Bronchial epithelial cell (primary cell): ENCODE measurements around the gene L3MBTL3. TPM values are rescaled to one million over a fixed set of nuclear protein-coding genes. Genes with fewer than 3 reads are reported as not detected.
"Not testable (repeated sequence)": the region's sequence is repeated elsewhere in the genome, so short reads cannot be mapped to it uniquely, and the experiment has no call there.

Source experiments
- DNase-seq: peaks from one replicate; pipeline ENCODE4 v3.0.0-alpha.2; 2010; ENCODE audit warnings: low read depth
- FAIRE-seq: peaks from 2 replicates; lab custom pipeline; 2011; peaks lifted over from hg19 to GRCh38; lab: Jason Lieb, UNC
- H3K27me3 ChIP-seq: 2 replicates; pipeline ENCODE4 v1.5.1; 2011; ENCODE audit warnings: low read length; ENCODE audit not compliant: control insufficient read depth, insufficient read depth
- H3K36me3 ChIP-seq: 2 replicates; pipeline ENCODE4 v1.5.1; 2011; ENCODE audit warnings: low read length; ENCODE audit not compliant: control insufficient read depth, insufficient read depth
- H3K4me3 ChIP-seq: 2 replicates; pipeline ENCODE4 v1.5.1; 2011; ENCODE audit warnings: mild to moderate bottlenecking, low read depth, low read length, control low read depth
- CTCF ChIP-seq: IDR thresholded peaks from 2 replicates; pipeline ENCODE4 v1.5.1; 2011; ENCODE audit warnings: mild to moderate bottlenecking, moderate library complexity, low read length, control low read depth, inconsistent platforms; ENCODE audit not compliant: insufficient read depth, severe bottlenecking
- total RNA-seq: library from RNA; depleted of rRNA; stranded (reverse); fragments of >200 nt; gene quantifications from 2 replicates; pipeline ENCODE4 v1.2.1, GENCODE V29; 2014

The L3MBTL3 gene
- total RNA-seq, 1 donor from 2014 or later: 12.1 TPM

- no peak for TF ChIP-seq CTCF
- Histone ChIP-seq H3K4me3 (no peak overlapping the region), H3K36me3 (no peaks in the 10 kb centered on the region), H3K27me3 (no peaks in the 10 kb centered on the region)
- FAIRE-seq (no peak), DNase-seq (no peak)
Observed at GRCh38 chr6:130107710-130108109, 89.3 kb downstream of the L3MBTL3 start.

- Histone ChIP-seq H3K4me3 (no peak overlapping the region), H3K36me3 (no peaks in the 10 kb centered on the region), H3K27me3 (no peaks in the 10 kb centered on the region)
- TF ChIP-seq CTCF: no peak
- FAIRE-seq: no peak
- no peak for DNase-seq
Observed at GRCh38 chr6:130111031-130111430, 92.7 kb downstream of the L3MBTL3 start.

- Histone ChIP-seq H3K27me3 (no peaks in the 10 kb centered on the region), H3K4me3 (no peak overlapping the region)
- FAIRE-seq: no peak
Observed at GRCh38 chr6:130113201-130113710, 94.9 kb downstream of the L3MBTL3 start.

GRCh38 chr6:130115036-130115435 lies 96.7 kb downstream of the L3MBTL3 start:
- H3K27me3 ChIP-seq: no peaks in the 10 kb centered on the region
- FAIRE-seq (no peak), DNase-seq (no peak)
- TF ChIP-seq CTCF: no peak
- H3K36me3 ChIP-seq: no peaks in the 10 kb centered on the region
- no peak overlapping the region for H3K4me3 ChIP-seq

More at GRCh38 chr6:130113201-130113710, 94.9 kb downstream of the L3MBTL3 start:
- no peak for TF ChIP-seq CTCF
- DNase-seq: no peak
- no peaks in the 10 kb centered on the region for H3K36me3 ChIP-seq

GRCh38 chr6:130116273-130116672 lies 97.9 kb downstream of the L3MBTL3 start:
- no peaks in the 10 kb centered on the region for H3K27me3 ChIP-seq
- no peak for DNase-seq
- H3K36me3 ChIP-seq: no peaks in the 10 kb centered on the region
- FAIRE-seq: no peak
- H3K4me3 ChIP-seq: no peak overlapping the region
- no peak for TF ChIP-seq CTCF

- not testable (repeated sequence) for H3K4me3 ChIP-seq, FAIRE-seq, H3K27me3 ChIP-seq, DNase-seq, H3K36me3 ChIP-seq
Observed at GRCh38 chr6:130117187-130117701, 98.9 kb downstream of the L3MBTL3 start.
